Activated CD8-positive, alpha-beta T cell treated with anti-CD3 and anti-CD28 coated beads for 36 hours (primary cell): ENCODE data around the gene PCDHGA11. TPM values are rescaled to one million over a fixed set of nuclear protein-coding genes. Genes with fewer than 3 reads are reported as not detected.
"Not testable (repeated sequence)": the region's sequence is repeated elsewhere in the genome, so short reads cannot be mapped to it uniquely, and the experiment has no call there.

ENCODE experiments used
- ATAC-seq: fragments of 200-7000 bp; cut with Tn5 transposase; one replicate; pipeline ENCODE4 v1.10.0; 2021; ENCODE audit warnings: mild to moderate bottlenecking, moderate library complexity
- CTCF ChIA-PET: fragments of 350-600 bp; sonication (Branson Sonifier 250); formaldehyde crosslinking; loops from one replicate; lab custom pipeline; 2021; ENCODE audit warnings: antibody characterized with exemption; lab: Charles Lee
- POLR2A ChIA-PET: fragments of 350-600 bp; sonication (Branson Sonifier 250); formaldehyde crosslinking; loops from one replicate; lab custom pipeline; 2021; ENCODE audit warnings: antibody characterized with exemption; lab: Charles Lee
- DNase-seq: peaks from one replicate; pipeline ENCODE4 v3.0.0-alpha.2; 2020
- H3K27ac Mint-ChIP-seq: one replicate; pipeline ENCODE4 v1.8.0; 2021; ENCODE audit warnings: mild to moderate bottlenecking, mixed read lengths
- H3K27me3 Mint-ChIP-seq: one replicate; pipeline ENCODE4 v1.8.0; 2021; ENCODE audit warnings: mixed read lengths
- H3K36me3 Mint-ChIP-seq: one replicate; pipeline ENCODE4 v1.8.0; 2021; ENCODE audit warnings: low read depth, mixed read lengths
- H3K4me1 Mint-ChIP-seq: one replicate; pipeline ENCODE4 v1.8.0; 2021; ENCODE audit warnings: low read depth, mixed read lengths
- H3K4me3 Mint-ChIP-seq: one replicate; pipeline ENCODE4 v1.8.0; 2021; ENCODE audit warnings: mild to moderate bottlenecking, moderate library complexity, mixed read lengths
- H3K9me3 Mint-ChIP-seq: one replicate; pipeline ENCODE4 v1.8.0; 2021; ENCODE audit warnings: mixed read lengths
- intact Hi-C: fragments of 100-400 bp; cut with micrococcal nuclease; formaldehyde crosslinking; loops from one replicate; pipeline ENCODE4 v1.10.0; 2022
- total RNA-seq, 2 experiments: library from RNA; stranded (reverse); gene quantifications; one replicate each; pipeline ENCODE4 v1.2.3, GENCODE V29; 2021
- TF ChIP-seq, protein P1 (sequence below): fragments of 200-600 bp; IDR thresholded peaks from one replicate; pipeline ENCODE4 v1.8.0; 2022; ENCODE audit warnings: antibody characterized with exemption, mild to moderate bottlenecking

Gene PCDHGA11
- total RNA-seq, 2 experiments from 2014 or later, result not detected

DNA sequence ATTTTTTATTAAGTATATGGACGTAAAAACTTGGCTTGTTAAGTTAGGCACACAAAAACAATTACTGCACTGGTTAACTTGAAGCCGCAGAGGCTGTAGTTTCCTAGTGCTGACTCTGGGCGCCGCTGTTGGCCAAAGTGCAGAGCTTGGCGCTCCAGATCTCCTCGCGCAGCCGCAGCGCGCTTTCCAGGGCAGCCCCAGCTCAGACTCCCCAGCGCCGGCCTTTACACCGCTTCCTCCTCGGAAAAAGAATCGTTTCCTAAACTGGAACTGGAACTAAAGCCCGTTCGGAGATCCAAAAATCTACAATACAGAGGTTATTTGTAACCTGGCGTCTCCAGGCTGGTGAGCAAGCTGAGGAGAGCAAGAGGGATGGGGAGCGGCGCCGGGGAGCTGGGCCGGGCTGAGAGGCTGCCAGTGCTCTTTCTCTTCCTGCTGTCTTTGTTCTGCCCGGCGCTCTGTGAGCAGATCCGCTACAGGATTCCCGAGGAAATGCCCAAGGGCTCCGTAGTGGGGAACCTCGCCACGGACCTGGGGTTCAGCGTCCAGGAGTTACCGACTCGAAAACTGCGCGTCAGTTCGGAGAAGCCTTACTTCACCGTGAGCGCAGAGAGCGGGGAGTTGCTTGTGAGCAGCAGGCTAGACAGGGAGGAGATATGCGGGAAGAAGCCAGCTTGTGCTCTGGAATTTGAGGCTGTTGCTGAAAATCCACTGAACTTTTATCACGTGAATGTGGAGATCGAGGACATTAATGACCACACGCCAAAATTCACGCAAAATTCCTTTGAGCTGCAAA is 22.9 kb upstream of the PCDHGA11 start, which contains the start of gene PCDHGB5:
Gene PCDHGB5, plus strand, starts transcription at position 192 of the 796 bp plus-strand sequence. Its CDS starts 181 bp downstream, at position 373.
- H3K27ac Mint-ChIP-seq, H3K4me1 Mint-ChIP-seq, intact Hi-C loops: not testable (repeated sequence)
- ChIA-PET CTCF (interaction anchor here (0.7 to 3.6 kb wide), 24 partner anchors 9 to 174 kb away, joined by 3 to 19 read pairs (median 4); partner anchors contain the start of genes PCDHGA10, PCDHGA11, PCDHGA12 and PCDHGA3), POLR2A (interaction anchor here (1.0 kb wide), 1 partner anchor 116 kb away, joined by 3 read pairs; no protein-coding TSS in a partner anchor)
- ATAC-seq, result peak; percentile 88
- peaks cover 22% of the 10 kb centered on the region for H3K36me3 Mint-ChIP-seq
- H3K27me3 Mint-ChIP-seq, result peaks cover 54% of the 10 kb centered on the region
- H3K4me3 Mint-ChIP-seq, result peak within 1 kb of the TSS; percentile 32
- H3K9me3 Mint-ChIP-seq, result peaks cover 24% of the 10 kb centered on the region
- DNase-seq, result peak; percentile 52
- TF ChIP-seq, protein P1, sequence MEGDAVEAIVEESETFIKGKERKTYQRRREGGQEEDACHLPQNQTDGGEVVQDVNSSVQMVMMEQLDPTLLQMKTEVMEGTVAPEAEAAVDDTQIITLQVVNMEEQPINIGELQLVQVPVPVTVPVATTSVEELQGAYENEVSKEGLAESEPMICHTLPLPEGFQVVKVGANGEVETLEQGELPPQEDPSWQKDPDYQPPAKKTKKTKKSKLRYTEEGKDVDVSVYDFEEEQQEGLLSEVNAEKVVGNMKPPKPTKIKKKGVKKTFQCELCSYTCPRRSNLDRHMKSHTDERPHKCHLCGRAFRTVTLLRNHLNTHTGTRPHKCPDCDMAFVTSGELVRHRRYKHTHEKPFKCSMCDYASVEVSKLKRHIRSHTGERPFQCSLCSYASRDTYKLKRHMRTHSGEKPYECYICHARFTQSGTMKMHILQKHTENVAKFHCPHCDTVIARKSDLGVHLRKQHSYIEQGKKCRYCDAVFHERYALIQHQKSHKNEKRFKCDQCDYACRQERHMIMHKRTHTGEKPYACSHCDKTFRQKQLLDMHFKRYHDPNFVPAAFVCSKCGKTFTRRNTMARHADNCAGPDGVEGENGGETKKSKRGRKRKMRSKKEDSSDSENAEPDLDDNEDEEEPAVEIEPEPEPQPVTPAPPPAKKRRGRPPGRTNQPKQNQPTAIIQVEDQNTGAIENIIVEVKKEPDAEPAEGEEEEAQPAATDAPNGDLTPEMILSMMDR, result peak; percentile 59

GRCh38 chr5:141398608-141399007 is 22.2 kb upstream of the PCDHGA11 start:
- DNase-seq (no peak), ATAC-seq (no peak)
- no peak overlapping the region for H3K27ac Mint-ChIP-seq
- H3K4me1 Mint-ChIP-seq, result no peaks in the 10 kb centered on the region
- peaks cover 54% of the 10 kb centered on the region for H3K27me3 Mint-ChIP-seq
- H3K36me3 Mint-ChIP-seq, result peaks cover 19% of the 10 kb centered on the region
- H3K4me3 Mint-ChIP-seq, result no peak overlapping the region
- ChIA-PET POLR2A (no interaction called here), CTCF (interaction anchor here (1.1 to 3.6 kb wide), 12 partner anchors 8 to 169 kb away, joined by 3 to 19 read pairs (median 5); partner anchors contain the start of genes PCDHGA10, PCDHGA11, PCDHGA12 and PCDHGB4)
- intact Hi-C loops, result no loop called here
- H3K9me3 Mint-ChIP-seq, result peaks cover 28% of the 10 kb centered on the region
- TF ChIP-seq, protein P1, result no peak

- Mint-ChIP-seq H3K4me3 (no peak overlapping the region), H3K36me3 (peaks cover 17% of the 10 kb centered on the region), H3K9me3 (peaks cover 24% of the 10 kb centered on the region), H3K27me3 (peaks cover 56% of the 10 kb centered on the region), H3K4me1 (no peaks in the 10 kb centered on the region), H3K27ac (no peak overlapping the region)
- DNase-seq, result no peak
- TF ChIP-seq, protein P1, result no peak
- ChIA-PET POLR2A (interaction anchor here (1.1 kb wide), 1 partner anchor 8 kb away, joined by 3 read pairs; no protein-coding TSS in a partner anchor), CTCF (interaction anchor here (1.6 kb wide), 1 partner anchor 80 kb away, joined by 4 read pairs; no protein-coding TSS in a partner anchor)
- ATAC-seq, result no peak
- intact Hi-C loops, result no loop called here
These were observed 21.1 kb upstream of the PCDHGA11 start for GRCh38 chr5:141399555-141400258.

- peaks cover 20% of the 10 kb centered on the region for H3K36me3 Mint-ChIP-seq
- peaks cover 62% of the 10 kb centered on the region for H3K27me3 Mint-ChIP-seq
- TF ChIP-seq, protein P1, result peak; percentile 47
- ATAC-seq (peak; percentile 42), DNase-seq (peak; percentile 42)
- CTCF ChIA-PET, result interaction anchor here (0.6 to 2.0 kb wide), 10 partner anchors 10 to 167 kb away, joined by 3 to 19 read pairs (median 4); partner anchors contain the start of genes PCDHB15, PCDHGA10, PCDHGA11 and PCDHGA12
- no peaks in the 10 kb centered on the region for H3K4me1 Mint-ChIP-seq
- intact Hi-C loops, result no loop called here
- no peak within 1 kb of the TSS for H3K27ac Mint-ChIP-seq
- H3K9me3 Mint-ChIP-seq, result peaks cover 27% of the 10 kb centered on the region
- no peak within 1 kb of the TSS for H3K4me3 Mint-ChIP-seq
- POLR2A ChIA-PET, result no interaction called here
These were observed 18.2 kb upstream of the PCDHGA11 start, which contains the start of gene PCDHGA9 for GRCh38 chr5:141402553-141403243. Gene PCDHGA9 (plus strand): TSS chr5:141402778. CDS start chr5:141402953, 175 bp downstream.
